H1 (cell line): ENCODE measurements around the gene SLC25A38. TPM values are rescaled to one million over a fixed set of nuclear protein-coding genes. Genes with fewer than 3 reads are reported as not detected.

ENCODE experiments used
- BRCA1 ChIP-seq: IDR thresholded peaks from 2 replicates; pipeline ENCODE4 v1.6.1; 2012; ENCODE audit warnings: low read depth, low read length, improper control_type of control experiment
- CEBPB ChIP-seq: IDR thresholded peaks from 2 replicates; pipeline ENCODE4 v1.6.1; 2012; ENCODE audit warnings: low read depth, low read length
- CHD2 ChIP-seq: IDR thresholded peaks from 2 replicates; pipeline ENCODE4 v1.6.1; 2012; ENCODE audit warnings: low read length, improper control_type of control experiment
- EGR1 ChIP-seq: IDR thresholded peaks from 2 replicates; pipeline ENCODE4 v1.6.1; 2011; ENCODE audit warnings: low read depth, low read length, borderline replicate concordance
- FOSL1 ChIP-seq: IDR thresholded peaks from 2 replicates; pipeline ENCODE4 v1.6.1; 2011; ENCODE audit warnings: mild to moderate bottlenecking, low read depth, low read length, moderate library complexity; ENCODE audit not compliant: insufficient read depth
- JUN ChIP-seq: IDR thresholded peaks from 2 replicates; pipeline ENCODE4 v1.6.1; 2011; ENCODE audit warnings: low read depth, mild to moderate bottlenecking, improper control_type of control experiment, low read length
- POLR2A ChIP-seq, 2 experiments: IDR thresholded peaks; 1 replicate in 1 of 2; 2 replicates in 1 of 2; pipeline ENCODE4 v1.6.1; 2011; ENCODE audit warnings: low read depth in 2 of 2, low read length in 2 of 2, mild to moderate bottlenecking in 2 of 2; ENCODE audit errors: control extremely low read depth in 1 of 2
- RXRA ChIP-seq: IDR thresholded peaks from 2 replicates; pipeline ENCODE4 v1.6.1; 2011; ENCODE audit warnings: low read depth, mild to moderate bottlenecking, low read length, moderate library complexity; ENCODE audit not compliant: insufficient read depth
- SIX5 ChIP-seq: IDR thresholded peaks from 2 replicates; pipeline ENCODE4 v1.6.1; 2011; ENCODE audit warnings: mild to moderate bottlenecking, low read depth, low read length
- SP4 ChIP-seq: IDR thresholded peaks from 2 replicates; pipeline ENCODE4 v1.6.1; 2012; ENCODE audit warnings: low read length, inconsistent platforms
- TBP ChIP-seq: IDR thresholded peaks from 2 replicates; pipeline ENCODE4 v1.6.1; 2011; ENCODE audit warnings: low read depth, low read length, improper control_type of control experiment
- YY1 ChIP-seq: IDR thresholded peaks from 2 replicates; pipeline ENCODE4 v1.6.1; 2011; ENCODE audit warnings: low read depth, mild to moderate bottlenecking, low read length
- polyA plus RNA-seq, 7 experiments: library from polyadenylated mRNA; depleted of rRNA in 3 of 7; stranded (reverse) in 5 of 7; unstranded in 2 of 7; fragments of >200 nt in 5 of 7; fragments of 200-250 nt in 2 of 7; gene quantifications; 1 replicate in 5 of 7; 2 replicates in 1 of 7; 4 replicates in 1 of 7; pipeline versions ENCODE4 v1.2.1 to v1.2.3, GENCODE V29; 2011 to 2013; ENCODE audit warnings: missing spikeins in 2 of 7, mixed read lengths in 2 of 7
- total RNA-seq: library from RNA; stranded (reverse); fragmentation: NEBNext Ultra II Directional; extraction: Animal tissue kit (Norgen Biotek cat#: 25700); gene quantifications from 2 replicates; pipeline ENCODE4 v1.2.1, GENCODE V29; 2021
- TF ChIP-seq, protein P1 (sequence below): fragments of 300-600 bp; sonication (generic); IDR thresholded peaks from 2 replicates; pipeline ENCODE4 v1.7.1; 2012; ENCODE audit warnings: low read length, moderate library complexity, mild to moderate bottlenecking, inconsistent platforms; ENCODE audit not compliant: insufficient replicate concordance

The SLC25A38 gene
- total and polyA plus RNA-seq, 2 of the 8 experiments (the other 6 are each of a cell fraction or from before 2014, with no cell fraction given): 41.2 to 45.8 TPM

DNA sequence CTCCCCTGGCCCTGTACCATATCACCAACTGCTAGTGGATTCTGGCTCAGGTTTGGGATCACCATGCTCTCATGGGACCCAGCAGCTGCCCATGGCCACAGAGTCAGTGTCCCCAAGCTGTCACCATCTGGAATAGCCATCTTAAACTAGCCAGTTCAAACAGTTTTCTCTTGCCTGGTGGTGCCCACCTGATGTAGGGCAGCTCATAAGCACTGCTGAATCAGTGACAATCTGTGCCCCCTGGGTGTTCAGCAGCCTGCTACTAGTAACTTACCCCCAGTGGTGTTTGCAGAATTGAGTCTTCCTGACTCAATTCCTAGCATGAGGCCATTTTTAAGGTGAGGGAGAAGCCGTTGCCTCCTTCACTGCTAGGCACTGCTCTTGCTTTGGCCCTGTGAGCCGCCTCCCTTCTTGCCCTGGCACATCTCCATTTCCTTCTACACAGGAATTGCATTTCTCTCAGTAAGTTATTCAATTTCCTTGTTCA, 31.3 kb downstream of the SLC25A38 start (continued):
- TF ChIP-seq, protein P1, sequence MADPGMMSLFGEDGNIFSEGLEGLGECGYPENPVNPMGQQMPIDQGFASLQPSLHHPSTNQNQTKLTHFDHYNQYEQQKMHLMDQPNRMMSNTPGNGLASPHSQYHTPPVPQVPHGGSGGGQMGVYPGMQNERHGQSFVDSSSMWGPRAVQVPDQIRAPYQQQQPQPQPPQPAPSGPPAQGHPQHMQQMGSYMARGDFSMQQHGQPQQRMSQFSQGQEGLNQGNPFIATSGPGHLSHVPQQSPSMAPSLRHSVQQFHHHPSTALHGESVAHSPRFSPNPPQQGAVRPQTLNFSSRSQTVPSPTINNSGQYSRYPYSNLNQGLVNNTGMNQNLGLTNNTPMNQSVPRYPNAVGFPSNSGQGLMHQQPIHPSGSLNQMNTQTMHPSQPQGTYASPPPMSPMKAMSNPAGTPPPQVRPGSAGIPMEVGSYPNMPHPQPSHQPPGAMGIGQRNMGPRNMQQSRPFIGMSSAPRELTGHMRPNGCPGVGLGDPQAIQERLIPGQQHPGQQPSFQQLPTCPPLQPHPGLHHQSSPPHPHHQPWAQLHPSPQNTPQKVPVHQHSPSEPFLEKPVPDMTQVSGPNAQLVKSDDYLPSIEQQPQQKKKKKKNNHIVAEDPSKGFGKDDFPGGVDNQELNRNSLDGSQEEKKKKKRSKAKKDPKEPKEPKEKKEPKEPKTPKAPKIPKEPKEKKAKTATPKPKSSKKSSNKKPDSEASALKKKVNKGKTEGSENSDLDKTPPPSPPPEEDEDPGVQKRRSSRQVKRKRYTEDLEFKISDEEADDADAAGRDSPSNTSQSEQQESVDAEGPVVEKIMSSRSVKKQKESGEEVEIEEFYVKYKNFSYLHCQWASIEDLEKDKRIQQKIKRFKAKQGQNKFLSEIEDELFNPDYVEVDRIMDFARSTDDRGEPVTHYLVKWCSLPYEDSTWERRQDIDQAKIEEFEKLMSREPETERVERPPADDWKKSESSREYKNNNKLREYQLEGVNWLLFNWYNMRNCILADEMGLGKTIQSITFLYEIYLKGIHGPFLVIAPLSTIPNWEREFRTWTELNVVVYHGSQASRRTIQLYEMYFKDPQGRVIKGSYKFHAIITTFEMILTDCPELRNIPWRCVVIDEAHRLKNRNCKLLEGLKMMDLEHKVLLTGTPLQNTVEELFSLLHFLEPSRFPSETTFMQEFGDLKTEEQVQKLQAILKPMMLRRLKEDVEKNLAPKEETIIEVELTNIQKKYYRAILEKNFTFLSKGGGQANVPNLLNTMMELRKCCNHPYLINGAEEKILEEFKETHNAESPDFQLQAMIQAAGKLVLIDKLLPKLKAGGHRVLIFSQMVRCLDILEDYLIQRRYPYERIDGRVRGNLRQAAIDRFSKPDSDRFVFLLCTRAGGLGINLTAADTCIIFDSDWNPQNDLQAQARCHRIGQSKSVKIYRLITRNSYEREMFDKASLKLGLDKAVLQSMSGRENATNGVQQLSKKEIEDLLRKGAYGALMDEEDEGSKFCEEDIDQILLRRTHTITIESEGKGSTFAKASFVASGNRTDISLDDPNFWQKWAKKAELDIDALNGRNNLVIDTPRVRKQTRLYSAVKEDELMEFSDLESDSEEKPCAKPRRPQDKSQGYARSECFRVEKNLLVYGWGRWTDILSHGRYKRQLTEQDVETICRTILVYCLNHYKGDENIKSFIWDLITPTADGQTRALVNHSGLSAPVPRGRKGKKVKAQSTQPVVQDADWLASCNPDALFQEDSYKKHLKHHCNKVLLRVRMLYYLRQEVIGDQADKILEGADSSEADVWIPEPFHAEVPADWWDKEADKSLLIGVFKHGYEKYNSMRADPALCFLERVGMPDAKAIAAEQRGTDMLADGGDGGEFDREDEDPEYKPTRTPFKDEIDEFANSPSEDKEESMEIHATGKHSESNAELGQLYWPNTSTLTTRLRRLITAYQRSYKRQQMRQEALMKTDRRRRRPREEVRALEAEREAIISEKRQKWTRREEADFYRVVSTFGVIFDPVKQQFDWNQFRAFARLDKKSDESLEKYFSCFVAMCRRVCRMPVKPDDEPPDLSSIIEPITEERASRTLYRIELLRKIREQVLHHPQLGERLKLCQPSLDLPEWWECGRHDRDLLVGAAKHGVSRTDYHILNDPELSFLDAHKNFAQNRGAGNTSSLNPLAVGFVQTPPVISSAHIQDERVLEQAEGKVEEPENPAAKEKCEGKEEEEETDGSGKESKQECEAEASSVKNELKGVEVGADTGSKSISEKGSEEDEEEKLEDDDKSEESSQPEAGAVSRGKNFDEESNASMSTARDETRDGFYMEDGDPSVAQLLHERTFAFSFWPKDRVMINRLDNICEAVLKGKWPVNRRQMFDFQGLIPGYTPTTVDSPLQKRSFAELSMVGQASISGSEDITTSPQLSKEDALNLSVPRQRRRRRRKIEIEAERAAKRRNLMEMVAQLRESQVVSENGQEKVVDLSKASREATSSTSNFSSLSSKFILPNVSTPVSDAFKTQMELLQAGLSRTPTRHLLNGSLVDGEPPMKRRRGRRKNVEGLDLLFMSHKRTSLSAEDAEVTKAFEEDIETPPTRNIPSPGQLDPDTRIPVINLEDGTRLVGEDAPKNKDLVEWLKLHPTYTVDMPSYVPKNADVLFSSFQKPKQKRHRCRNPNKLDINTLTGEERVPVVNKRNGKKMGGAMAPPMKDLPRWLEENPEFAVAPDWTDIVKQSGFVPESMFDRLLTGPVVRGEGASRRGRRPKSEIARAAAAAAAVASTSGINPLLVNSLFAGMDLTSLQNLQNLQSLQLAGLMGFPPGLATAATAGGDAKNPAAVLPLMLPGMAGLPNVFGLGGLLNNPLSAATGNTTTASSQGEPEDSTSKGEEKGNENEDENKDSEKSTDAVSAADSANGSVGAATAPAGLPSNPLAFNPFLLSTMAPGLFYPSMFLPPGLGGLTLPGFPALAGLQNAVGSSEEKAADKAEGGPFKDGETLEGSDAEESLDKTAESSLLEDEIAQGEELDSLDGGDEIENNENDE: no peak
- TF ChIP-seq BRCA1 (no peak; the same call in 1 of the 2 replicates), CEBPB (no peak), EGR1 (no peak), FOSL1 (no peak), SP4 (peak; percentile 41; the same call in 1 of the 2 replicates), CHD2 (no peak), JUN (no peak), RXRA (no peak), TBP (0 out of 2 replicates have a peak, but pooled peaks have one; percentile 14), SIX5 (no peak), POLR2A (IDR thresholded peaks at IDR 0.05; ENCODE audit: control extremely low read depth in 1 of 2, low read depth in 2 of 2, low read length in 2 of 2) (peak; percentile 86 to 95), YY1 (0 out of 2 replicates have a peak, but pooled peaks have one; percentile 11)
